ENCODE measurements around the gene RAB13.

RAB13 gene

GRCh38 chr1:153932156-153933131, 53.7 kb downstream of the RAB13 start:
- DNase-seq: no peak
